GM21576 (cell line): ENCODE measurements around the gene TMSB15C.
"Not testable (repeated sequence)": the region's sequence is repeated elsewhere in the genome, so short reads cannot be mapped to it uniquely, and the experiment has no call there.

Experiments used
- ATAC-seq: cut with Tn5 transposase; IDR thresholded peaks from one replicate; pipeline ENCODE4 v1.9.1; 2021; ENCODE audit warnings: mild to moderate bottlenecking, moderate library complexity; ENCODE audit not compliant: unreplicated experiment

Gene TMSB15C

GRCh38 chrX:104075778-104076445, at the start of gene TMSB15C:
TSS of gene TMSB15C (minus strand) at chrX:104076236.
- peak; percentile 93 for ATAC-seq

- ATAC-seq = no peak
Measured at GRCh38 chrX:104122829-104123228, 46.8 kb upstream of the TMSB15C start.

- no peak for ATAC-seq
Measured at GRCh38 chrX:104118765-104119164, 42.7 kb upstream of the TMSB15C start.

GRCh38 chrX:104117759-104118158, 41.7 kb upstream of the TMSB15C start:
- ATAC-seq = no peak

- peak; percentile 49 for ATAC-seq
Measured at GRCh38 chrX:104113222-104113965, 37.4 kb upstream of the TMSB15C start.

GRCh38 chrX:104112326-104112951, 36.4 kb upstream of the TMSB15C start, which contains the start of gene ZCCHC18:
TSS of gene ZCCHC18 (plus strand) at chrX:104112523. CDS start at chrX:104114112, 1,589 bp downstream.
- peak; percentile 56 for ATAC-seq

- not testable (repeated sequence) for ATAC-seq
Measured at GRCh38 chrX:104110491-104111240, 34.6 kb upstream of the TMSB15C start.

- no peak for ATAC-seq
Measured at GRCh38 chrX:104108955-104109354, 32.9 kb upstream of the TMSB15C start.

GRCh38 chrX:104105330-104106262, 29.6 kb upstream of the TMSB15C start:
- ATAC-seq = no peak

GRCh38 chrX:104104676-104105075, 28.6 kb upstream of the TMSB15C start:
- no peak for ATAC-seq

- no peak for ATAC-seq
Measured at GRCh38 chrX:104098919-104099318, 22.9 kb upstream of the TMSB15C start.

- ATAC-seq = peak; percentile 75
Measured at GRCh38 chrX:104098151-104098808, 22.2 kb upstream of the TMSB15C start.

- no peak for ATAC-seq
Measured at GRCh38 chrX:104085919-104086318, 9.9 kb upstream of the TMSB15C start.

- ATAC-seq = no peak
Measured at GRCh38 chrX:104085477-104085876, 9.4 kb upstream of the TMSB15C start.

GRCh38 chrX:104084534-104085277, 8.7 kb upstream of the TMSB15C start:
- ATAC-seq = no peak

- no peak for ATAC-seq
Measured at GRCh38 chrX:104084063-104084462, 8.0 kb upstream of the TMSB15C start.

GRCh38 chrX:104077854-104078253, 1.8 kb upstream of the TMSB15C start:
- not testable (repeated sequence) for ATAC-seq

GRCh38 chrX:104062636-104063035, 13.4 kb downstream of the TMSB15C start:
- ATAC-seq = not testable (repeated sequence)

GRCh38 chrX:104054956-104055355, 21.1 kb downstream of the TMSB15C start:
- not testable (repeated sequence) for ATAC-seq
